GM21367 (cell line): ENCODE measurements around the gene RAB21.
A peak's percentile ranks its signal among the peaks of the same experiment; 100 is the strongest.
"Not testable (repeated sequence)": the region's sequence is repeated elsewhere in the genome, so short reads cannot be mapped to it uniquely, and the experiment has no call there.

ENCODE experiments used
- ATAC-seq: cut with Tn5 transposase; IDR thresholded peaks from one replicate; pipeline ENCODE4 v1.9.1; 2021; ENCODE audit not compliant: unreplicated experiment

Gene RAB21

DNA sequence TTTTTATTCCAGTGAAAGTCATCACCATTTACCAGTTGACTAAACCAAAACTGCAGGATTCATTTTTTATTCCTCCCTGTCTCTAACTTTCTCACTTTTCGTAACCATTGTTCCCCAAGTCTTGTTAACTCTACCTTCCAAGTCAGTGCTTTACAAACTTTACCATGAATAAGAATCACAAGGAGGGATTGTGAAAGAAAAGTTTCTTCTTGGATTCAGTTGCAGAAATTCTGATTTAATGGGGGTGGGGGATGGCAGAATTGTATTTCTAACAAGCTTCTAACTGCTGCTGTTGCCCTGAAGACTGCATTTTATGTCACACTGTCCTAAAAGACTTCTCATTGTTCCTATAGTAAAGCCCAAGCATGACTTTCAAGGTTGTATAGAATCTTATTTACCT is 5.0 kb upstream of the RAB21 start:
- ATAC-seq = no peak

DNA sequence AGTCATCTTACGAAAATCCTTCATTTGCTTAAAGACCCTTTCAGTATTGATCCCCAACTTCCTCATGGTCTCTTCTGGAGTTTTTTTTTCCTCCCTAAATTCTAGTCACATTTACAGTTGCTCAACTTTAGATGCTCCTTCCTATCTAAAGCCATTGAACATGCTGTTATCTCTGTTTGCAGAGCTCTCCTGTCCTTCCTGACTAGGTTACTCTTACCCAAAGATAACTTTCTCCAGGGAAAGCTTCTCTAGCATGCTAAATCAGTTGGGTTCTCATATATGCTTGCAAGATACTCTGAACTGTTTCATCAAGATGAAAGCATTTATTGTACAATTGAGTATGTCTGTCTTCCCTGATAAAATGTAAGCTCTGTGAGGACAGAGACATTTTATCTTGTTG is 1.8 kb upstream of the RAB21 start:
- ATAC-seq = no peak

DNA sequence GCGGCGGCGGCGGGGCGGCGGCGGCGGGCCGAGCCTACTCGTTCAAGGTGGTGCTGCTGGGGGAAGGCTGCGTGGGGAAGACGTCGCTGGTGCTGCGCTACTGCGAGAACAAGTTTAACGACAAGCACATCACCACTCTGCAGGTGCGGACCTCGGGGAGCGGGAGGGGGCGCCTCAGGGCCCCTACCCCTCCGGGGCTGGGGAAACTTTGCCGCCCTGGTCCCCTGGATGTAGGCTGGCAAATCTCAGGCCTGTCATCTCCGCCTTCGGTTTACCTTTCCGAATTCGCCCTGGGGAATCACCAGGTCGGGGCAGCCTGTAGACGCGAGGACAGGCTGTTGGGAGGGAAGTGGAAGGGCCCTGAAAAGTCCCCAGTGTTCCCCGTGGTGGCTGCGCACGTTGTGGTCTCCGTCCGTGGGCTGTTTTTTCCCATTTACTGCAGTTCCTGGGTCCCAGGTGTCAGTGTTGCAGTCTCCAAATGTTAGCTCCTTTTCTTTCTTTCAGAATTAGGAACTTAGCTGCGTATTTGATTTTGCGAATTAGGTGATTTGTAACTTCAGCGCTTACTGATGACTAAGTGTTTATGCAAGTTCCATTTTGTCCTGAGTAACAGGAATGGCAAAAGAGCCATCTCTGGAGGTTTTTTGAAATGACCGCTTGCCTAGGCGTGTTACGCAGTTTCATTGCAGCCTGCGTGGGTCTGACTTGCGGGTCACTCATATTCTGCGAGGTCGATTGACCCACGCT is 656 bp downstream of the RAB21 start:
- peak; percentile 38 for ATAC-seq

DNA sequence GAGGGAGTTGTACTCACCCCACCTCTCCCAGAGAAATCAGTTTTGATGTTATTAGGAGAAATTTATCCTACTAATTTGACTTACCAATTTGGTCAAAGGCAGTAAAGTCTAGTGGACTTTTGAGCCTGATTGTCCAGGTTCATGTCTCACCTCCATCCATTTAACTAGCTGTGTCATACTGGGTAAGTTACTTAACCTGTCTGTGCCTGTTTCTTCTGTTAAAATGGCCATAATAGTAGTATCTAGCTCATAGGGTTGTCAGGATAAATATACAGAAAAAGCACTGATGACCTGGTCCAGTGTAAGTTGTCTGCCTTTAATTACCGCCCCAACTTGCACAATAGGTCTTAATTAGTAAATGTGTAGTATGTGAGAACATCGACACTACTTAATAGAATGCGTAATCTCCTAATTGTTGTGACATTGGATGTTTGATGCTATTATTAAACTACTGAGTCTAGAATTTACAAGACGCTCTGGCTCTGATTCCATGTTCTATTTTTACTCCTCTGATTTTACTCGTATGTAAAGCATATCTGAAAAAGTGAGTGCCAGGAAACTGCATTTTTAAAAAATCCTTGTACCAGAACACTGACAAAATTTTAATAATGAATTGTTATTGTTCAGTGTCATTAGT is 1.5 kb downstream of the RAB21 start:
- no peak for ATAC-seq

DNA sequence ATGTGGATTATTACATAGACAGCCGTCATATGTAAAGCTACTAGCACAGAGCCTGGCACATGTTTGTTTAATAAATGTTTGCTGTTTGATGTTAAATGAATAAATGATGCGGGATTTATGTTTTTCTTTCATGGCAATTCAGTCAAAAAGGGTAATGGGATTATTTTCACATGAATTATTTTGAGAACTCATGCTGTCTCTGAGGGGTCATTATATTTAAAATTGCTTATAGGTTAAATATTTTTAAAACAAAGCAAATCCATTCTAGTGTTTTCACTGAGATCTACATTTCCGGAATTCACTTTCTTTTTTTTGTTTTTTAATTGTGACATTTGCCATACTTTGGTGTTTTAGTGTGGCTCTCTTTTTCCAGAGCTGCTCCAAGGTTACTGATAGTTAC is 5.3 kb downstream of the RAB21 start:
- no peak for ATAC-seq

DNA sequence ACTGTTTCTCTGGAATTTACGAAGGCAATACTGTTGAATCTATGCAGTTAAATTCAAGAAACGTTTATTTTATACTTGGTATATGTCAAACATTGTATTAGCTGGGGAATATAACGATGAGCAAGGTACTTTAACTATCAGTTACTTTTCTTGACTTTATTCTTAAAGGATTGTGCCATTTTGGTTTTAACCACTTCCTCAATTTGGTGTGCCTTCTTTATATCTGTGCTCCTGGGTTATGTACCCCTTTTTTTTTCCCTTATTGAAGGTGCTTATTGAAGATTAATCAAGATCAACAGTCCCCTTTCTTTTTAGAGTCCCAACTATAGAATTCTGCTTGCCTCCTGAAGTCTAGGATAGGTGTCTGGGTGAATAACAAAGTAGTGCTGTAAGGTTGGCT is 5.8 kb downstream of the RAB21 start:
- no peak for ATAC-seq

DNA sequence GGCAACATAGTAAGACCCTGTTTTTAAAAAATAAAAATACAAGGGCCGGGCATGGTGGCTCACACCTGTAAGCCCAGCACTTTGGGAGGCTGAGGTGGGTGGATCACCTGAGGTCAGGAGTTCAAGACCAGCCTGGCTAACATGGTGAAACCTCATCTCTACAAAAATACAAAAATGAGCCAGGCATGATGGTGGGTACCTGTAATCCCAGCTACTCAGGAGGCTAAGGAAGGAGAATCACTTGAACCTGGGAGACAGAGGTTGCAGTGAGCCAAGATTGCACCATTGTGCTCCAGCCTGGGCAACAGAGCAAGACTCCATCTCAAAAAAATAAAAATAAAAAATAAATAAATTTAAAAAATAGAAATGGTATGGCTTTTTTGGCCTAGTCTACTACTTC is 6.7 kb downstream of the RAB21 start:
- ATAC-seq = not testable (repeated sequence)

DNA sequence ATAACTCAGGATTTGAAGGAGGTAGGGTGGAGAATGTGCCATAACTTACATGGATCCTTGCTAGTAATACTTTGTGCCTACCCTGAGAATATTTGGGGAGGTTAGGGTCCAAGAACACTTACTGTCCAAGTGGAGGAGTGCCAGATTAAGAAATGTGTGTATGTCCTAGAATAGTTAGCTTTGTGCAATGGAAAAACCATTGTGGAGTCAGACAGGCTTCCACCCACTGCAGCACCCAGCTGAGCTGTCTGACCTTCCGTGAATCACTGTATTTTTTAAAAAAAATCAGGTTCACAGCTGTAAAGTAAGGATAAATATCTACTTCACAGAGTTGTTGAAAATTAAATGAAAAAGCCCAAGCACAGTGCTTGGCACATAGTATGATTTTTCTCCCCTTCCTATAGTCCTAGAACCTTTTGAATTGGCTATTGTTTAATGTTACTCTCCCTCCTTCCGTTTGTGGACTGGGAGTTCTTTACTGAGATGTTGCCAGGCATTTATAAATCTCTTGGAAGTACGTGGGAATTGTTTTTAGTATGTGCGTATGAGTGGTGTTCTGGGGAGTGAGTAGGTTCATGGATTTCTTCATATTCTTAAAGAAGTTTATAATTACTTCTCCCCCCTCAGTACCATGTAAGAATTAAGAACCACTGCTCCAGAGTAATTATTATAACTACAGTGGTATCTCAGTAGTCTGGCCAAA is 9.2 kb downstream of the RAB21 start:
- no peak for ATAC-seq

DNA sequence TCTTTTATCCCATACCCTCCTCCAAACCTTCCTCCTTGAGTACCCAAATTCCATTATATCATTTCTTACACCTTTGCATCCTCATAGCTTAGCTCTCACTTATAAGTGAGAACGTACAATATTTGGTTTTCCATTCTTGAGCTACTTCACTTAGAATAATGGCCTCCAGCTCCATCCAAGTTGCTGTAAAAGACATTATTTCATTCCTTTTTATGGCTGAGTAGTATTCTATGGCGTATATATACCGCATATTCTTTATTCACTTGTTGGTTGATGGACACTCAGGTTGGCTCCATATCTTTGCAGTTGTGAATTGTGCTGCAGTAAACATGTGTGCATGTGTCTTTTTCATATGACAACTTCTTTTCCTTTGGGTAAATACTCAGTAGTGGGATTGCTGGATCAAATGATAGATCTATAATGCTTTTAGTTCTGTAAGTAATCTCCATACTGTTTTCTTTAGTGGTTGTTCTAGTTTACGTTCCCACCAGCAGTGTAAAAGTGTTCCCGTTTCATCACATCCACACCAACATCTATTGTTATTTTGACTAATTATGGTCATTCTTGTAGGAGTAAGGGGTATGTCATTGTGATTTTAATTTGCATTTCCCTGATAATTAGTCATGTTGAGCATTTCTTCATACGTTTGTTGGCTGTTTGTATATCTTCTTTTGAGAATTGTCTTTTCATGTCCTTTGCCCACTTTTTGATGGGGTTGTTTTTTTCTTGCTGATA is 10.1 kb downstream of the RAB21 start:
- no peak for ATAC-seq

DNA sequence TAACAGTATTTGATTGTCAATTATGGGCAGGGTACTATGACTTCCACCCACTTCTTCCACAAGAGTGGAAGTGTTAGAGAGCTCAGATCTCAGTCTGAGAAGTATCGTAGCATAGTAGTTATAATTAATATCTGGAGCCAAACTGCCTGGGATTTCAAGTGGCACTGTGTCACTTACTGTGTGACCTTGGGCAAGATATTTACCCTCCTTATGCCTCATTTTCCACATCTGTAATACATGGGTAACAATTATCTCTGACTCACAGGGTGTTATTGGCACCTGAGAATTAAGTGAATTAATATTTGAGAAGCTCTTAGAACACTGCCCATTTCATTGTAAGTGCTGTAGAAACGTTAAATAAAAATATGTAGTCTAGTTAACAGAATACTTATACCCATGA is 11.5 kb downstream of the RAB21 start:
- ATAC-seq = no peak

DNA sequence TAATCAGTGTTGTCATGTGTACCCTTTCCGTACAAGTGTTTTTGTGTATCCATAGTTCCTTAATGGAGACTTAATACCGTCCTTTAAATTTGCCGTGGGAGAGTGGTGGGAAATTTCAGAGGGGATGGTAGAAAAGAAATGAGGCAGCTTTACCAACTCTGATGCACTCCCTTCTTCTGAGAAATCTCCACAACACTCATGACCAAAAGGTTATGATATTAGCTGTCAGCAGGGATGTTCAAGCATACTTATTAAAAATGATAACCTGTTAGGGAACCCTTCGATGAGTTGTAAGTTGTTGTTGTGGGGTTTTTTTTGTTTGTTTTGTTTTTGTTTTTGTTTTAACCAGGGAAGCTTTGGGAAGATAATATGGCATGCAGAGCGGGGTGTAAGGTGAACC is 12.5 kb downstream of the RAB21 start:
- no peak for ATAC-seq

DNA sequence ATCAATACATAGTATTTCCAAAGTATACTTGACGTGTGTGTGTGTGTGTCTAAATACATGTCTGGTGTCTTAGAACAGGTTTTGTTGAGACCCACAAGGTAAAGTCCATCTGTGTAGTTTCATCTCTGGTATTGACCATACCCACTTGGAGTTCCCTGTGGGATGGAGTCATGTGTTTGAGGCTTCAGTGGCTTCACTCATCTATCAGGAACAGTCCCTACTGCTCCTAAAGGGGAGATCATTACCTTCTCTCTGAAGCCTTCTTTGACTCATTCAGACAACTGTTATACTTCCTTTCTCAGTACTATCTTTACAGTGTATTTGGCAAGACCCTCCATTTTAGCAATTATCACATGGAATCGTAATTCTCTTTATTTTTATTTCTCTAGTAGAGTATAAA is 14.2 kb downstream of the RAB21 start:
- ATAC-seq = no peak

DNA sequence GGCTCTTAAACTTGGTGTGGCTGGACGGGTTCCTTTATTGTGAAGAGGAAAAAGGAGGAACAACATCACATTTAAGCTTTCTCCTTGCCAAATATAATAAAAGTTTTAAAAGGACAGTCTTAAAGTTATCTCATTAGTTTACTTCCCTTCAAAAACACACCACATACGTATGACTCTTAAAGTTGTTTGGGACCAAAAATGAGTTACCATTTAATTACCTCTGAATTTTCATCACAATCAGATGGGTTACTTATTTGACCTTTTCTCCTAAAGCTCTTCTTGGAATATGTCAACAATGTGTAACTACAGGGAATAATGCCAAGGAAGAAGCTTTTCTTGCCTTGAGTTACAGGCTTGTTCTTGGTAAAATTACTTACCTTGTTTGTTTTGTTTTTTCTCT is 16.4 kb downstream of the RAB21 start:
- ATAC-seq = no peak

DNA sequence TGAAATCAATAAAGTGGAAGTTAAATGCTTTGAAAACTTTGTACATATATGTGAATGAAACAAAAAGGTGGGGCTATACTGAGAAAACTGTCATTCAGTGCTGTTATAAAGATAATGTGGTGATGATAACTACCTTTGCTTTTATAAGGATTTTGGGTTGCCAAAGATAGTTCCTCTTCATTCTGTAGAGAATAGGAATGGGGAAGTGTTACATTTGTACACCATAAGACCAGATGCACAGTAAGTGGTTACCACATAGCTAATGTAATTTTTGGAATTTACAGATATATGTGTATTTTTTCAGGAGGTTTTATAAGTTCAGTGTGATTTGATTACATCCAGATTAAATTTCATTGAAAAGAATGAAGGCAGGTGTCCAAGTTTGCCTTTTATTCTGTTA is 18.1 kb downstream of the RAB21 start:
- ATAC-seq = no peak

DNA sequence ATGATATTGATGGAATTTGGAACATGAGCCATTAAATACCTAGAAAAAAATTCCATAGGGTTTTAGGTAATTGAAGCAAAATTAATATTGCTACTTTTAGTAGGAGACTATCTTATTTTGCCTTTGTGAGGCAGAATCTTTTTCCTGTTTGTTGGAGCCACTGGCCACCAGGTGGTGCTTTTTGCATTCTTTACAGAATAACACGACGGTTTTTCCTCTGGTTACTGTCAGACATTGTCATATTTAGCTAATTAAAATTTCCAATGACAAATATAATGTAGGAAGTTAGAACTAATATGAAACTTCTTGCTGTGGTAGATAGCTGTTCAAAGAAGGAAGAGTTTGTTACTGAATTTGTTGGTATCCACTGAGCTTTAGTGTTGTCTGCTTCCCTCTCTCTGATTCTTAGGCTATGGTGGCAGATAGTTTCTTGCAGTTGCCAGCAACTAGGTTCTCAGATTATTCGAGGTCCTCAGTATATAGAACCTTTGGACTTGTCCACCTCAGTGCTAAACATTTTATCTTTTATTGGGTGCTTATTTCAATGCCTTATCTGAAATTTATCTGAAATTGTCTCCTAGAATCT is 25.7 kb downstream of the RAB21 start:
- peak; percentile 69 for ATAC-seq

DNA sequence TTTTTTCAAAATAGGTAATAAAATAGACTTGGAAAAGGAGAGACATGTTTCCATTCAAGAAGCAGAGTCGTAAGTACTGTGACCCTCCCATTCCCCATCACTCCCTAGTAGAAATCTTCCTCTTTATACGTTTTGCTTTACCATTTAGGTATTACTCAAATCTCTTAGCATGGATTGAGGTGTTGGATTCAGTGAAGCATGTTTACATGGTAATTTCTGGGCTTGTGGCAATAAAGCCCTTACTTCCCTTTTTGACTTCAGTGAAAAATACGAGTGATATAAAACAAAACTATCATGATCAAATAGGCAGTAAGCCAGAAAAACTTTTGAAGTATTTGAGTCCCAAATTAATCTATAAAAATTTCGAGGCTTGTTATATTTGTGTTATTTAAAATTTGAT is 27.4 kb downstream of the RAB21 start:
- peak; percentile 47 for ATAC-seq

DNA sequence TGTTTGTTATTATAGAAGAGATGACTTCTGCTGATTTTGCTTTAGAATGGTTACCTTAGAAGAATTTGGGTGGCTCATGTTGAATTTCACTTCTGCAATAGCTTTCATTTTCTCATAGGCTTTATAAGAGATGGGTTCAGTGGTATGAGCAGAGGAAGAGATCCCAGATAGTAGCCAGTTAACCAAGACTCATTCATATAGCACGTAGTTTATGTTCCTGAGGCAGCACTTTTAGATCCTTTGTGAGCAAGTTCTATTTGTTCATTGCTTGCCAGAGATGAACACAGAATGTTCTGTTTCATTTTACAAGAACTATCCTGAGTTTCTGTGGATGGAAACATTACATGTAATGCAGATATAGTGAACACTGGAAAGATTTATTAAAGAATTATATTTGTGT is 32.2 kb downstream of the RAB21 start:
- ATAC-seq = no peak

DNA sequence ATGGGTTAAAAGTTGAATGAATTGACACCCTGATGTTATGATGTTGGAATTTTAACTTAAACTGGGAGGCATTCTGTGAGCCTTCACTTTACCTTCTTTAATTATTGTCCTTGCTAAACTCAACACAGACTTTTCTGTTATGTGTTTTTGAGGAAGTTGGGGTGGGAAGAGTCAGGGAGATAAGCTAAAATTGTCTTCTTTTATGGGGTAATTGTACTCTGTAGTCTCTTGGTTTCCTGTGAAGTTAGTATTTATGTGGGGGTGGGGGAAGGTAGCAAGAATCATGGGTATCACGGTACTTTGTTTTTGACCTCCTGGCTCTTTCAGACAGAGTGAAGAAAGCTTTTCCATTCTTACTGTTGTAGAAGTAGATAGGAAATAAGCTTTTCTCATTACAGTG is 32.9 kb downstream of the RAB21 start:
- ATAC-seq = no peak

DNA sequence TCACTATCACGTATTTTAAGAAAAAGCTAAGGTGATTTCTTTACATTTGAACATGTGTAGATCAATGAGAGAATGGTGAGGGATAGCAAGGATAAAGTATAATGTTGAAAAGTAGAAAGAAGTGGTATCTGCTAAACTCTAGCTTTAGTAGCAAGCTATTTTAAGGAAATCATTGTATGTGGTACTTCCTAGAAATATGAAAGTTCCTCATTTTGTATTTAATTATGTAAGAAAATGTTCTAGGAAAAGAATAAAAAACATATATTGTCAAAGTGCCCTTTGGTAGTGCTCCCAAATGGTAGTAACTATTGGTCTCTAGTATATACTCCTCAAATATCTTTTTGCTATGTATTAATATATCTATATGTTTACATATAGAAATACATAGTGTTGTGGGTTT is 35.7 kb downstream of the RAB21 start:
- no peak for ATAC-seq

DNA sequence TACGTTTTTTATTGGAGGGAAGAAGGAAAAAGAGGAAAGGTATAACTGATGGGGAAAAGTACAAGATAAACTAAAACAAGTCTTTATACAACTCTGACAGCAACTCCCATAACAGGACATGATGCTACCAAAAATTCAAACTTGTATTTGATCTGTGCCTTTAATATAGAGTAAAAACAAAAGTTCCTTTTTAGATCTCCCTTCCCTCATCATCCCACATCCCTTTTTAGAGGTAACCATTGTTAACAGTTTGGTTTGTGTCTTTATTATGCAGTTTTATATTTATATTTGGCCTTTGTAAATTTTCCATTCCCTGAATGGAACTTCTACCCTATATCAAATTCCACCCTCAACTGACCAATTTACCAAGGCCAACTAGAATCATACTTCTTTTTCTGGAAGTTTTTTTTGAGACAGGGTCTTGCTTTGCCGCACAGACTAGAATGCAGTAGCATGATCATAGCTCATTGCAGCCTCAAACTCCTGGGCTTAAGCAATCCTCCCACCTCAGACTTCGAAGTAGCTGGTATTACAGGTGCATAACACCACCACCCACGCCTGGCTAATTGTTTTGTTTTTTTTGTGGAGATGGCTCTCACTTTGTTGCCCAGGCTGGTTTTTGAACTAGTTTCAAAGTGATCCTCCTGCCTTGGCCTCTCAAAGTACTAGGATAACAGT is 36.9 kb downstream of the RAB21 start:
- no peak for ATAC-seq

DNA sequence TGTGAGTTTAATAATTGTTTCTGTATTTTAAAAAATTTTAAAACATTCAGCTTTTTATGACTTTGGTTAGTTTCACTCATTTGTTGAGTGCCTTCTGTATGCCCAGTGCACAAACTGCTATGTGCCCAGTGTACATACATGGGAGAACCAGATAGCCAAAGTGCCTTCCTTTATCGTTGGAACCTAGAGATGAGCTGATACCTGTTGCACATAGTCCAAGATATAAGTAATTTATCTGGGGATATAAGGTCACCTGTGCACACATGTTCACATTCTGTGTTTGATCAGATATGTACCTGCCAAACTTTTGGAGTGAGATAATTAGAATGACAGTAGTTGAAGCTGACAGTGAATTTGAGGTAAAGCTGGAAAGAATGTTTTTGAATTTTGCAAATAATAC is 37.9 kb downstream of the RAB21 start:
- no peak for ATAC-seq
